Measurements from ENCODE around the gene FAXC.
"Not testable (repeated sequence)": the region's sequence is repeated elsewhere in the genome, so short reads cannot be mapped to it uniquely, and the experiment has no call there.

Gene FAXC

GRCh38 chr6:99289701-99290100 is 59.8 kb downstream of the FAXC start:
- DNase-seq (ENCODE audit: low read depth, low spot score), result no peak
- H3K27ac ChIP-seq, result no peak overlapping the region

GRCh38 chr6:99288668-99289067 is 60.8 kb downstream of the FAXC start:
- no peak for DNase-seq (ENCODE audit: low read depth, low spot score)
- H3K27ac ChIP-seq, result no peak overlapping the region

GRCh38 chr6:99287523-99287922 is 62.0 kb downstream of the FAXC start:
- DNase-seq (ENCODE audit: low read depth, low spot score), result no peak
- no peak overlapping the region for H3K27ac ChIP-seq

- DNase-seq (ENCODE audit: low read depth, low spot score), result no peak
Measured at GRCh38 chr6:99285881-99286280, 63.6 kb downstream of the FAXC start.

GRCh38 chr6:99282479-99283062 is 66.9 kb downstream of the FAXC start:
- DNase-seq (ENCODE audit: low read depth, low spot score), result no peak
- no peak overlapping the region for H3K27ac ChIP-seq

More at GRCh38 chr6:99285881-99286280, 63.6 kb downstream of the FAXC start:
- no peak overlapping the region for H3K27ac ChIP-seq

GRCh38 chr6:99276747-99277146 is 72.7 kb downstream of the FAXC start:
- DNase-seq (ENCODE audit: low read depth, low spot score), result no peak
- H3K27ac ChIP-seq, result no peak overlapping the region

- DNase-seq (ENCODE audit: low read depth, low spot score), result no peak
- H3K27ac ChIP-seq, result no peak overlapping the region
Measured at GRCh38 chr6:99270826-99271225, 78.6 kb downstream of the FAXC start.

- no peak for DNase-seq (ENCODE audit: low read depth, low spot score)
- no peak overlapping the region for H3K27ac ChIP-seq
Measured at GRCh38 chr6:99270030-99270429, 79.4 kb downstream of the FAXC start.

- no peak for DNase-seq (ENCODE audit: low read depth, low spot score)
Measured at GRCh38 chr6:99269207-99269606, 80.3 kb downstream of the FAXC start.

GRCh38 chr6:99266996-99267395 is 82.5 kb downstream of the FAXC start:
- DNase-seq (ENCODE audit: low read depth, low spot score); H3K27ac ChIP-seq: not testable (repeated sequence)

More at GRCh38 chr6:99269207-99269606, 80.3 kb downstream of the FAXC start:
- no peak overlapping the region for H3K27ac ChIP-seq

GRCh38 chr6:99265447-99265846 is 84.0 kb downstream of the FAXC start:
- H3K27ac ChIP-seq; DNase-seq (ENCODE audit: low read depth, low spot score): not testable (repeated sequence)

GRCh38 chr6:99254616-99255550 is 94.6 kb downstream of the FAXC start:
- no peak for DNase-seq (ENCODE audit: low read depth, low spot score)
- no peak overlapping the region for H3K27ac ChIP-seq

- H3K27ac ChIP-seq, result no peak overlapping the region
- DNase-seq (ENCODE audit: low read depth, low spot score), result no peak
Measured at GRCh38 chr6:99253271-99253670, 96.2 kb downstream of the FAXC start.

- no peak for DNase-seq (ENCODE audit: low read depth, low spot score)
- no peak overlapping the region for H3K27ac ChIP-seq
Measured at GRCh38 chr6:99252421-99252820, 97.1 kb downstream of the FAXC start.

- DNase-seq (ENCODE audit: low read depth, low spot score), result no peak
- H3K27ac ChIP-seq, result no peak overlapping the region
Measured at GRCh38 chr6:99250476-99250875, 99.0 kb downstream of the FAXC start.

- DNase-seq (ENCODE audit: low read depth, low spot score), result no peak
- no peak overlapping the region for H3K27ac ChIP-seq
Measured at GRCh38 chr6:99246602-99247001, 102.9 kb downstream of the FAXC start.

GRCh38 chr6:99241905-99242534 is 107.5 kb downstream of the FAXC start:
- peak; percentile 3 for DNase-seq (ENCODE audit: low read depth, low spot score)
- H3K27ac ChIP-seq, result no peak overlapping the region

- no peak overlapping the region for H3K27ac ChIP-seq
- DNase-seq (ENCODE audit: low read depth, low spot score), result no peak
Measured at GRCh38 chr6:99236010-99236409, 113.5 kb downstream of the FAXC start.

GRCh38 chr6:99233219-99233618 is 116.3 kb downstream of the FAXC start:
- DNase-seq (ENCODE audit: low read depth, low spot score), result no peak
- no peak overlapping the region for H3K27ac ChIP-seq

- no peak overlapping the region for H3K27ac ChIP-seq
- no peak for DNase-seq (ENCODE audit: low read depth, low spot score)
Measured at GRCh38 chr6:99232056-99232455, 117.4 kb downstream of the FAXC start.

- no peak overlapping the region for H3K27ac ChIP-seq
- no peak for DNase-seq (ENCODE audit: low read depth, low spot score)
Measured at GRCh38 chr6:99225172-99225571, 124.3 kb downstream of the FAXC start.

Data from epithelial cell of prostate (primary cell).